T-helper 9 cell (primary cell): Measurements from ENCODE around the gene RAX.
A peak's percentile ranks its signal among the peaks of the same experiment; 100 is the strongest.

Experiments used
- DNase-seq: peaks from one replicate; pipeline ENCODE4 v3.0.0-alpha.2; 2020
- total RNA-seq, 2 donors: gene quantifications; one replicate each; lab custom pipeline; 2026; lab: John Stamatoyannopoulos, UW

Gene RAX
- total RNA-seq: 0 reads per million in 2 donors

GRCh38 chr18:59272891-59273758 is at the start of gene RAX:
RAX (minus strand) TSS chr18:59273454; CDS start chr18:59273206, 248 bp downstream.
- DNase-seq: no peak

- DNase-seq: no peak
These were observed 45.3 kb upstream of the RAX start, which contains the start of gene CPLX4 for GRCh38 chr18:59318460-59319050. CPLX4 (minus strand) TSS chr18:59318649; CDS start chr18:59318462, 187 bp downstream.

- DNase-seq: no peak
These were observed 38.4 kb upstream of the RAX start for GRCh38 chr18:59311631-59312030.

- no peak for DNase-seq
These were observed 35.6 kb upstream of the RAX start for GRCh38 chr18:59308938-59309260.

GRCh38 chr18:59308248-59308937 is 35.1 kb upstream of the RAX start:
- DNase-seq: peak; percentile 56

- DNase-seq: no peak
These were observed 33.4 kb upstream of the RAX start for GRCh38 chr18:59306640-59307039.

GRCh38 chr18:59305295-59305694 is 32.0 kb upstream of the RAX start:
- no peak for DNase-seq

GRCh38 chr18:59303656-59304195 is 30.5 kb upstream of the RAX start:
- DNase-seq: no peak

- DNase-seq: no peak
These were observed 29.8 kb upstream of the RAX start for GRCh38 chr18:59303006-59303405.

GRCh38 chr18:59301929-59302328 is 28.7 kb upstream of the RAX start:
- no peak for DNase-seq

- DNase-seq: no peak
These were observed 27.5 kb upstream of the RAX start for GRCh38 chr18:59300676-59301285.

- no peak for DNase-seq
These were observed 25.6 kb upstream of the RAX start for GRCh38 chr18:59298871-59299270.

- DNase-seq: no peak
These were observed 20.1 kb upstream of the RAX start for GRCh38 chr18:59293317-59293716.

GRCh38 chr18:59286341-59286740 is 13.1 kb upstream of the RAX start:
- DNase-seq: no peak

- DNase-seq: no peak
These were observed 9.1 kb upstream of the RAX start for GRCh38 chr18:59282341-59282740.

- DNase-seq: no peak
These were observed 6.5 kb upstream of the RAX start for GRCh38 chr18:59279722-59280121.

GRCh38 chr18:59279193-59279592 is 5.9 kb upstream of the RAX start:
- no peak for DNase-seq

GRCh38 chr18:59278793-59279192 is 5.5 kb upstream of the RAX start:
- no peak for DNase-seq

GRCh38 chr18:59276047-59276446 is 2.8 kb upstream of the RAX start:
- no peak for DNase-seq

GRCh38 chr18:59275406-59275949 is 2.2 kb upstream of the RAX start:
- no peak for DNase-seq

GRCh38 chr18:59274533-59274928 is 1.3 kb upstream of the RAX start:
- DNase-seq: no peak

GRCh38 chr18:59273759-59274532 is 692 bp upstream of the RAX start:
- no peak for DNase-seq
